ENCODE data around the gene CLDN1.

DNA sequence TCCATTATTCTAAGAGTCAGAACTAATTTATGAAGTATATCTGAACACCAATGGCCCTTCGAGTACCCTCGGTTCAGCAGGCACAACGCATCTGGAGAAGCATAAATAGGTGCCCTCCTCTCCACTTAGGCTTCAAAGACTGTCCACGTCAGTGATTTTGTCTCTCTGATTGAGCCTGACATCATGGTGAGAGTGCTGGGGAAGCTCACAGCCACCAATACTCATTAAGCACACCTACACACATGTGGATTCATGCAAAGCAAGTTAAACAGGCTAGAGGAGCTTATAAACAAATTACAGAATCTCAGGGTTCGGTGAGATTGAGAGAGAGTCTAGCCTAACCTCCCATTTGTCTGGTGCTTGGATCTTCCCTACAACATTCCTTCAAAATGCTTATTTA is 3.6 kb downstream of the CLDN1 start:
- TF ChIP-seq, protein P1, sequence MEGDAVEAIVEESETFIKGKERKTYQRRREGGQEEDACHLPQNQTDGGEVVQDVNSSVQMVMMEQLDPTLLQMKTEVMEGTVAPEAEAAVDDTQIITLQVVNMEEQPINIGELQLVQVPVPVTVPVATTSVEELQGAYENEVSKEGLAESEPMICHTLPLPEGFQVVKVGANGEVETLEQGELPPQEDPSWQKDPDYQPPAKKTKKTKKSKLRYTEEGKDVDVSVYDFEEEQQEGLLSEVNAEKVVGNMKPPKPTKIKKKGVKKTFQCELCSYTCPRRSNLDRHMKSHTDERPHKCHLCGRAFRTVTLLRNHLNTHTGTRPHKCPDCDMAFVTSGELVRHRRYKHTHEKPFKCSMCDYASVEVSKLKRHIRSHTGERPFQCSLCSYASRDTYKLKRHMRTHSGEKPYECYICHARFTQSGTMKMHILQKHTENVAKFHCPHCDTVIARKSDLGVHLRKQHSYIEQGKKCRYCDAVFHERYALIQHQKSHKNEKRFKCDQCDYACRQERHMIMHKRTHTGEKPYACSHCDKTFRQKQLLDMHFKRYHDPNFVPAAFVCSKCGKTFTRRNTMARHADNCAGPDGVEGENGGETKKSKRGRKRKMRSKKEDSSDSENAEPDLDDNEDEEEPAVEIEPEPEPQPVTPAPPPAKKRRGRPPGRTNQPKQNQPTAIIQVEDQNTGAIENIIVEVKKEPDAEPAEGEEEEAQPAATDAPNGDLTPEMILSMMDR (conservative IDR thresholded peaks at IDR 0.05), result no peak
- no peak for TF ChIP-seq EZH2 (IDR thresholded peaks at IDR 0.05; ENCODE audit: low read depth)
